Retinal pigment epithelial cell (primary cell): ENCODE measurements around the gene OR4D1.
"Not testable (repeated sequence)": the region's sequence is repeated elsewhere in the genome, so short reads cannot be mapped to it uniquely, and the experiment has no call there.

Experiments
- DNase-seq: peaks from one replicate; pipeline ENCODE4 v3.0.0-alpha.2; 2010; ENCODE audit warnings: low read depth
- H3K4me3 ChIP-seq: 2 replicates; pipeline ENCODE4 v1.5.1; 2011; ENCODE audit warnings: mild to moderate bottlenecking, low read length, control low read depth, moderate library complexity
- TF ChIP-seq, protein P1 (sequence below): conservative IDR thresholded peaks from 2 replicates; pipeline ENCODE4 v1.5.1; 2011; ENCODE audit warnings: low read depth, low read length, control low read depth, inconsistent platforms

The OR4D1 gene

DNA sequence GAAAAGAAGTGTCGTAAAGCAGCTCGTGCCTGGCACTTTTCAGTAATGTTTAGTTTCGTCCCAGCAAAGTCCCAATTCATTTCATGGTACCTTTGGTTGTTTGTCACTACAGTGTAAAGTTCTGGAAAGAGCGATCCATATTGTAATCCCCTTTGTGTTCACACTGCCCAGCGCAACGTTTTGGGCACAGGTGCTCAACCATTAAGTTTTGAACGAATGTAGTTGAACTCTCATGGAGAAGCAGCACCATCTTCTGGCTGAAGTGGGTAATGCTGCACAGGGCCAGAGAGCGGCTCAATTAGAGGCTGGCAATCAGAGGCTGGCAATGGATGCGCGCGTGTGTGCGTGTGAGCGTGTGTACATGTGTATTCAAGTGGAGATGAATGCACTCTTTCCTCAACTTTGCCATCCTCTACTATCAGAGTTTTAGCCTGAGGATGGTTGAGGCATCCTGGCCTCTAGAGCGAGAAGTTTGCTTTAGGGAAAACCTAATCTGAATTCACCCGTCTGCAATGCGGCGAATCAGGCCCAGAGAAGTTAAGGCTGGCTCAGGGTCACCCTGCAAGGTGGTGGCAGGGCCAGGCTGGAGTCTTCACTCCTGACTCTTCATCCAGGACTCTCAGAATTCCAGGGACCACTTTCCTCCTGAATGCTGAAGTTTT lies 35.1 kb upstream of the OR4D1 start:
- DNase-seq: no peak
- TF ChIP-seq, protein P1, sequence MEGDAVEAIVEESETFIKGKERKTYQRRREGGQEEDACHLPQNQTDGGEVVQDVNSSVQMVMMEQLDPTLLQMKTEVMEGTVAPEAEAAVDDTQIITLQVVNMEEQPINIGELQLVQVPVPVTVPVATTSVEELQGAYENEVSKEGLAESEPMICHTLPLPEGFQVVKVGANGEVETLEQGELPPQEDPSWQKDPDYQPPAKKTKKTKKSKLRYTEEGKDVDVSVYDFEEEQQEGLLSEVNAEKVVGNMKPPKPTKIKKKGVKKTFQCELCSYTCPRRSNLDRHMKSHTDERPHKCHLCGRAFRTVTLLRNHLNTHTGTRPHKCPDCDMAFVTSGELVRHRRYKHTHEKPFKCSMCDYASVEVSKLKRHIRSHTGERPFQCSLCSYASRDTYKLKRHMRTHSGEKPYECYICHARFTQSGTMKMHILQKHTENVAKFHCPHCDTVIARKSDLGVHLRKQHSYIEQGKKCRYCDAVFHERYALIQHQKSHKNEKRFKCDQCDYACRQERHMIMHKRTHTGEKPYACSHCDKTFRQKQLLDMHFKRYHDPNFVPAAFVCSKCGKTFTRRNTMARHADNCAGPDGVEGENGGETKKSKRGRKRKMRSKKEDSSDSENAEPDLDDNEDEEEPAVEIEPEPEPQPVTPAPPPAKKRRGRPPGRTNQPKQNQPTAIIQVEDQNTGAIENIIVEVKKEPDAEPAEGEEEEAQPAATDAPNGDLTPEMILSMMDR: peak; percentile 96
- H3K4me3 ChIP-seq: no peak overlapping the region

DNA sequence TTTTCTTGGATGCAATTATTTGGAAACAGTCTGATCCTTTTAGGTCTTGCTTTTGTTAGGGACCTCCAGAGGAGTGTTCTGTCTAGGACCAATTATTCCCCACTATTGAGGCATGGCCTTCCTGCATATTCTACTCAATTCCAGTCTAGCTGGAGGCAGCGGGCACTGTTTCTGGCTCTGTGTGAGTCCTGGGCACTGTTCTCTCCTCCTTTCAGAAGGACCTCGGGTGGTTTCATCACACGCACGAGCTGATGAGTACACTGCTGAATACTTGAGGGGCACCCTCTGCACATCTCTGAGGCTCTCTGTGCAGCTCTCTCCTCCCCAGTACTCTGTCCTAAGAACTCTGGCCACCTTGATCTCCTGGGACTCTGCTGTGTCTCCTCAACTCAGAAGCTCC lies 34.2 kb upstream of the OR4D1 start:
- TF ChIP-seq, protein P1: no peak
- no peak overlapping the region for H3K4me3 ChIP-seq
- no peak for DNase-seq

DNA sequence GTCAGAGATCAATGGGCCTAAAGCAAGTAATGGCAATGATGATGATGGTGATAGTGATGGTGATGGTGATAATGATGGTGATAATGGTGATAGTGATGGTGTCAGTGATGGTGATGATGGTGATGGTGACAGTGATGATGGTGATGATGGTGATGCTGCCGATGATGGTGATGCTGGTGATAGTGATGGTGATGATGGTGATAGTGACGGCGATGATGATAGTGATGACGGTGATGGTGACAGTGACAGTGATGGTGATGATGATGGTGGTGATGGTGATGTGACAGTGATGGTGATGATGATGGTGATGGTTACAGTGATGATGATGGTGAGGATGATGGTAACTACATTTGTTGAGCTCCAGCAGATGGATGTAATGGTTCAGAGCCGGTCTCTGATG lies 30.8 kb upstream of the OR4D1 start:
- TF ChIP-seq, protein P1: no peak
- no peak for DNase-seq
- H3K4me3 ChIP-seq: no peak overlapping the region

DNA sequence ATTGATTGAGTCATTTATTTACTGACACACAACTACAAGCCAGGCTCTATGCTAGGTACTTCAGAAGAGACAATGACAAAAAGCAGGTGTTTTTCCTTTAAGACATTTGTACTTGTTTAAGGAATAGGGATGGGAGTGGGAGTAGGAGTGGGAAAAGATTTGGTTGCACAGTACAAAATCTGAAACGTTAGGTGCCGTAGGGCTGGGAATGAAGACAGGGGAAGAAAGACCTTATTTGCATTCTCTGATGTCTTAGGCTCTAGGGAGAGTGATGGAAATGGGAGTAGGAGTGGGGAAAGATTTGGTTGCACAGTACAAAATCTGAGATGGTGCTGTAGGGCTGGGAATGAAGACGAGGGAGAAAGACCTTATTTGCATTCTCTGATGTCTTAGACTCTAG lies 28.7 kb upstream of the OR4D1 start:
- DNase-seq: no peak
- H3K4me3 ChIP-seq: no peak overlapping the region
- TF ChIP-seq, protein P1: no peak

DNA sequence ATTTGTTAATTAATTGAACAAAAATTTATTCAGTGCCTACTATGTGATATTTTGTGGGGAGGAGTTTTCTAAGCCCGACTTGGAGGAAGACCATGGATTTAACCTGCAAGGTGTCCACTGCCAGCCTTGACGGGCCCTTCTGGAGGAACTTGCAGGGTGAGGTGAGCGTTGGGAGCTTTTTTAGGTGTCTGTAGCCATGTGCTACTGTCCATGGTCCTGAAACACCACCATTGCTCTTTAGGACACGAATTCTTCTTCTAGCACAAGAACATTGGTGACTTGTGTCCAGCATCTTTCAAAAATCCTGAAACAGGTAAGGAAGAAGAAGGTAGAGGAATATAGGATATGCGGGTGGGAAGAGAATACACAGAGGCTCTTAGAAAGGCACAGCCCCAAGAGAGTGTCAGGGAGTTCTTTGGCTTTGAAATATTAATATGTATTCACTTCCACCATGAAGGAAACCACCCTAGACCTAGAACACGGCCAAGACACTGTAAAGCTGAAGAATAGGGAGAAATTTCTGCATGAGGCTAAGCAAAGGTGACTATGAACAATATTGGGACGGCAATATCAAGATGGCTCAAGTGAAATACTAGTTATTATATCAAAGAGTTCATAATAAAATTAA lies 27.9 kb upstream of the OR4D1 start:
- H3K4me3 ChIP-seq: no peak overlapping the region
- DNase-seq: peak; percentile 30
- TF ChIP-seq, protein P1: no peak

DNA sequence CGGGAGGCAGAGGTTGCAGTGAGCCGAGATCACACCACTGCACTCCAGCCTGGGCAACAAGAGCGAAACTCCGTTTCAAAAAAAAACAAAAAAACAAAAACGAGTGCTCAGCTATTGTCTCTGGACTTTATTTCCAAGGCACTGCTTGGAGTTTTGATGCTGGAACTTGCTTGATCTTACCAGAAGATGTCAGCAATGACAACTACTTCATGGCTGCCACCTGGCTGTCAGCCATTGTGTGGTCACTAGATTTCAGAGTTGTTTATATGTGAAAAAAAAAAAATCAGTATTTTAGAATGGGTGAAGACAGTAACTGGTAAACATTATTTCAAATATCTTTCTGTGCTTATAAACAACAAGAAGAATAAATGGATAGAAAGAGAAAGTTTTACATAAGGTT lies 26.3 kb upstream of the OR4D1 start:
- H3K4me3 ChIP-seq: no peak overlapping the region
- no peak for DNase-seq
- TF ChIP-seq, protein P1: peak; percentile 30

DNA sequence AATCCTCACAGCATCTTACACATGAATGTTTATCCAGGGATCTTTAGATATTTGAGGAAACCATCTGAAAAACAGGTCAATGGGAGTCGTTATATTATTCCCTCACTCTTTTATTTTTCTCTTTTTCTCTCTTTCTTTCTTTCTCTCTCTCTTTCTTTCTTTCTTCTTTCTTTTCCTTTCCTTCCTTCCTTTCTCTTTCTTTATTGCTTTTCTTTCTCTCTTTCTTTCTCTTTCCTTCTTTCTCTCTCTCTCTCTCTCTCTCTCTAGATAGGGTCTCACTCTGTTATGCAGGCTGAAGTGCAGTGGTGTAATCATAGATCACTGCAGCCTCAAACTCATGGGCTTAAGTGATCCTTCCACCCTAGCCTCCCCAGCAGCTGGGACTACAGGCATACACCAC lies 20.3 kb upstream of the OR4D1 start:
- DNase-seq: no peak
- TF ChIP-seq, protein P1: no peak
- no peak overlapping the region for H3K4me3 ChIP-seq

DNA sequence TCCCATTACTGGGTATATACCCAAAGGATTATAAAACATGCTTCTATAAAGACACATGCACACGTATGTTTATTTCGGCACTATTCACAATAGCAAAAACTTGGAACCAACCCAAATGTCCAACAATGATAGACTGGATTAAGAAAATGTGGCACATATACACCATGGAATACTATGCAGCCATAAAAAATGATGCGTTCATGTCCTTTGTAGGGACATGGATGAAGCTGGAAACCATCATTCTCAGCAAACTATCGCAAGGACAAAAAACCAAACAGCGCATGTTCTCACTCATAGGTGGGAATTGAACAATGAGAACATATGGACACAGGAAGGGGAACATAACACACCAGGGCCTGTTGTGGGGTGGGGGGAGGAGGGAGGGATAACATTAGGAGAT lies 15.5 kb upstream of the OR4D1 start:
- DNase-seq, H3K4me3 ChIP-seq: not testable (repeated sequence)
